ENCODE results near the gene B3GAT1. TPM values are rescaled to one million over a fixed set of nuclear protein-coding genes. Genes with fewer than 3 reads are reported as not detected.
"Not testable (repeated sequence)": the region's sequence is repeated elsewhere in the genome, so short reads cannot be mapped to it uniquely, and the experiment has no call there.

B3GAT1 gene
- total RNA-seq, 1 experiment from 2014 or later: not detected

DNA sequence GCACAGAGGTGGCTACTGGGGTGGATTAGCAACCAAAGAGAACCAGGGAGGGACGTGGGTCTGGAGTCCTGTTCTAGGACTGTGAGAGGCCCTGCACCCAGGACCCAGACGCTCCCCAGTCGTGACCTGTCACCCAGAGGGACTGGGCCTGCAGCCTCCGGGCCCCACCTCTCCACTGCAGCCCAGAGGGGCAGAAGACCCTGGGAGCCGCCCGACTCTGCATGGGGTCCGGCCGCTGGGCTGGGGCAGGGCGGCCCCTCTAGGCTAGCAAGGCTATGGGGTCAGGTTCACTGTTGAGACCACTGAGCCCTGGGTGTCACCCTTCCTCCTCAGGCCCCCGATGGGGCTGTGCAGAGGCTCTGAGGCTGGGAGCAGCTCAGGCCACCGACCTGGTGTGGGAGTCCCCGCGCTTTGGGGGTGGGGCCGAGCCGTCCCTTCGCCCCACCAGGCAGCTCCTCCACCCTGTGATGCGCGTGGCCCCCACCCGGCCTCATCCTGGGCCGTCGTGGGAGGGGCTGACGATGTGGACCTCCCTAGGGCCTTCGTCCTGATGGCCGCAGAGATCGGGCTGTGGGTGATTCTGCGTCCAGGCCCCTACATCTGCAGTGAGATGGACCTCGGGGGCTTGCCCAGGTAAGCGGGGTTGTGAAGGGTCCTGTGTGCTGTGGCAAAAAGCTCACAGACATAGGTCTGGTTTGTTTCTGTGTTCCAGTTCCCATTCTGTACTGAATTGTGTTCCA, 67.4 kb downstream of the B3GAT1 start:
- H4K20me1 ChIP-seq (ENCODE audit: insufficient read depth); H3K4me2 ChIP-seq (ENCODE audit: low read length); H3K9ac ChIP-seq (ENCODE audit: low read length); H3K9me2 ChIP-seq (ENCODE audit: insufficient read depth); CTCF ChIA-PET; H3K79me2 ChIP-seq (ENCODE audit: insufficient read depth, low read length); RAD21 ChIA-PET (ENCODE audit: low non-redundant PET in 1 of 2, low total read pairs in 2 of 2, uncharacterized antibody in 2 of 2, unreplicated experiment in 2 of 2); ATAC-seq; POLR2A ChIA-PET; BruUV-seq (replicated peaks); H3K27me3 ChIP-seq (ENCODE audit: insufficient read depth, low read length); H3K27ac ChIP-seq (ENCODE audit: low read depth, low read length); intact Hi-C loops (cut with micrococcal nuclease); H2AFZ ChIP-seq (ENCODE audit: low read depth, low read length, poor library complexity, severe bottlenecking); H3K36me3 ChIP-seq (ENCODE audit: control insufficient read depth in 1 of 2, insufficient read depth in 2 of 2, low read length in 2 of 2); H3K4me3 ChIP-seq (replicated peaks in 1 of 2; ENCODE audit: low read depth in 1 of 2, low read length in 2 of 2); DNase-seq (ENCODE audit: low read depth, low spot score); H3K9me3 ChIP-seq (ENCODE audit: control insufficient read depth in 1 of 2, insufficient read depth in 1 of 2, low read depth in 1 of 2, low read length in 2 of 2): not testable (repeated sequence)
- H3K4me1 ChIP-seq (ENCODE audit: control insufficient read depth in 1 of 2, insufficient read depth in 2 of 2, low read length in 2 of 2): peaks cover 2 to 17% of the 10 kb centered on the region in 2 experiments; a peak in 3 of 4 replicates

DNA sequence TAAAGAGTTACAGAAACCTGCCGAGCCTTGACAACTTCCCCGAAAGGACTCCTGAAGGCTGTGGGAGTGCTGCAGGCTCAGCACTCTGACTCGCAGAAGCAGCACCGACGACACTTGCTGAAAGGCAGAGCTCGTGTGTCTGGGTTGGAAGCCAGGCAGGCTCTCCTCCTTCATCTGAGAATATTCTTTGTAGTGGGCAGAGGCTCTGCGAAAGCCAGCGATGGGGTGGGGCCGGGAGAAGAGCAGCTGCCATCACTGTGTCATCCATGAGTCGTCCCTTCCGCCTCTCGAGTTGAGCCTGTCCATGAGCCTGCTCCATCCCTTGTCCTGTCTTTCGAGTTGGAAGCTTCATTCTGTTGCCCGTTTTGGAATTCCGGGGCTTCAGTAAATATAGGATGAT, 68.4 kb downstream of the B3GAT1 start:
- DNase-seq (ENCODE audit: low read depth, low spot score) (no peak), ATAC-seq (no peak)
- Histone ChIP-seq H3K4me3 (replicated peaks in 1 of 2; ENCODE audit: low read depth in 1 of 2, low read length in 2 of 2) (no peak overlapping the region), H3K36me3 (ENCODE audit: control insufficient read depth in 1 of 2, insufficient read depth in 2 of 2, low read length in 2 of 2) (no peaks in the 10 kb centered on the region), H4K20me1 (ENCODE audit: insufficient read depth) (no peaks in the 10 kb centered on the region), H3K9me3 (ENCODE audit: control insufficient read depth in 1 of 2, insufficient read depth in 1 of 2, low read depth in 1 of 2, low read length in 2 of 2) (no peaks in the 10 kb centered on the region), H3K79me2 (ENCODE audit: insufficient read depth, low read length) (no peaks in the 10 kb centered on the region), H2AFZ (ENCODE audit: low read depth, low read length, poor library complexity, severe bottlenecking) (no peak overlapping the region), H3K9me2 (ENCODE audit: insufficient read depth) (no peaks in the 10 kb centered on the region), H3K9ac (ENCODE audit: low read length) (no peak overlapping the region), H3K27ac (ENCODE audit: low read depth, low read length) (no peak overlapping the region), H3K4me2 (ENCODE audit: low read length) (no peak overlapping the region), H3K4me1 (ENCODE audit: control insufficient read depth in 1 of 2, insufficient read depth in 2 of 2, low read length in 2 of 2) (peaks cover 4 to 21% of the 10 kb centered on the region in 2 experiments; a peak in 3 of 4 replicates), H3K27me3 (ENCODE audit: insufficient read depth, low read length) (no peaks in the 10 kb centered on the region)
- intact Hi-C loops (cut with micrococcal nuclease): no loop called here
- RAD21 ChIA-PET (ENCODE audit: low non-redundant PET in 1 of 2, low total read pairs in 2 of 2, uncharacterized antibody in 2 of 2, unreplicated experiment in 2 of 2): no interaction called here
- TF ChIP-seq FOSL1 (IDR thresholded peaks at IDR 0.05; ENCODE audit: low read depth) (0 out of 2 replicates have a peak, but pooled peaks have one; percentile 9), SRF (IDR thresholded peaks at IDR 0.05; ENCODE audit: low read depth) (no peak)
- CTCF ChIA-PET: no interaction called here
- BruUV-seq (replicated peaks): no TSS peak
- POLR2A ChIA-PET: no interaction called here

Measured in HCT116 (cell line).